NB4 (cell line): ENCODE measurements around the gene CD70.

Experiments used
- MAX ChIP-seq: IDR thresholded peaks from 2 replicates; pipeline ENCODE4 v1.6.1; 2011; ENCODE audit warnings: low read depth, low read length
- TF ChIP-seq, protein P1 (sequence below): IDR thresholded peaks from one replicate; pipeline ENCODE4 v1.5.1; 2012; ENCODE audit warnings: low read depth, low read length

DNA sequence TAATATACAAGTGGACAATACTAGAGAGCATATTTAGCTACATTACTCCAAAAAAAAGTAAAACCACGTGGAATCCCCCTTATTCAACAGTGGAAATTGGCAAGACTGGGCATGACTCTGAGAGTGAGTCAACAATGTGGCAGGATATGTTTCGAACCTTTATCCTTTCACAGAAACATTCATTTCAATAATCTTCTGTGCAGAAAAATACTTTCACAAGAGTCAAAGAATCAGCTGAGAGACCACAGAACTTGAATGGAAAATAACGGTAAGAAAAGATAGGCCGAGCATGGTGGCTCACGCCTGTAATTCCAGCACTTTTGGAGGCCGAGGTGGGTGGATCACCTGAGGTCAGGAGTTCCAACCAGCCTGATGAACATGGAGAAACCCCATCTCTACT, 25.1 kb upstream of the CD70 start:
- TF ChIP-seq, protein P1, sequence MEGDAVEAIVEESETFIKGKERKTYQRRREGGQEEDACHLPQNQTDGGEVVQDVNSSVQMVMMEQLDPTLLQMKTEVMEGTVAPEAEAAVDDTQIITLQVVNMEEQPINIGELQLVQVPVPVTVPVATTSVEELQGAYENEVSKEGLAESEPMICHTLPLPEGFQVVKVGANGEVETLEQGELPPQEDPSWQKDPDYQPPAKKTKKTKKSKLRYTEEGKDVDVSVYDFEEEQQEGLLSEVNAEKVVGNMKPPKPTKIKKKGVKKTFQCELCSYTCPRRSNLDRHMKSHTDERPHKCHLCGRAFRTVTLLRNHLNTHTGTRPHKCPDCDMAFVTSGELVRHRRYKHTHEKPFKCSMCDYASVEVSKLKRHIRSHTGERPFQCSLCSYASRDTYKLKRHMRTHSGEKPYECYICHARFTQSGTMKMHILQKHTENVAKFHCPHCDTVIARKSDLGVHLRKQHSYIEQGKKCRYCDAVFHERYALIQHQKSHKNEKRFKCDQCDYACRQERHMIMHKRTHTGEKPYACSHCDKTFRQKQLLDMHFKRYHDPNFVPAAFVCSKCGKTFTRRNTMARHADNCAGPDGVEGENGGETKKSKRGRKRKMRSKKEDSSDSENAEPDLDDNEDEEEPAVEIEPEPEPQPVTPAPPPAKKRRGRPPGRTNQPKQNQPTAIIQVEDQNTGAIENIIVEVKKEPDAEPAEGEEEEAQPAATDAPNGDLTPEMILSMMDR, result no peak
- no peak for TF ChIP-seq MAX
